Loucy (cell line): ENCODE results near the gene HCRT.

ENCODE experiments used
- CTCF ChIP-seq: fragments of 200-600 bp; sonication (generic); conservative IDR thresholded peaks from 2 replicates; pipeline ENCODE4 v1.5.1; 2014; ENCODE audit warnings: mild to moderate bottlenecking, antibody characterized with exemption, low read length
- EZH2phosphoT487 ChIP-seq: fragments of 200-600 bp; IDR thresholded peaks from 2 replicates; pipeline ENCODE4 v1.6.1; 2018; ENCODE audit warnings: antibody characterized with exemption, mild to moderate bottlenecking, moderate library complexity, borderline replicate concordance

GRCh38 chr17:42233156-42233555 is 47.9 kb upstream of the HCRT start:
- no peak for TF ChIP-seq CTCF
- no peak for TF ChIP-seq EZH2phosphoT487
